GM12873 (cell line): ENCODE data around the gene HSPA12A.

Source experiments
- CTCF ChIP-seq: IDR thresholded peaks from 2 replicates; pipeline ENCODE4 v1.5.1; 2012; ENCODE audit warnings: low read depth, mild to moderate bottlenecking, moderate library complexity, low read length, control low read depth; ENCODE audit not compliant: insufficient read depth; ENCODE audit errors: missing control alignments

The HSPA12A gene

GRCh38 chr10:116676633-116677032 is 65.7 kb downstream of the HSPA12A start:
- TF ChIP-seq CTCF: no peak

GRCh38 chr10:116676118-116676517 is 66.2 kb downstream of the HSPA12A start:
- no peak for TF ChIP-seq CTCF

- TF ChIP-seq CTCF: no peak
Measured at GRCh38 chr10:116674901-116675423, 67.4 kb downstream of the HSPA12A start.

- TF ChIP-seq CTCF: no peak
Measured at GRCh38 chr10:116673866-116674265, 68.5 kb downstream of the HSPA12A start.

GRCh38 chr10:116672891-116673290 is 69.5 kb downstream of the HSPA12A start:
- TF ChIP-seq CTCF: no peak

- no peak for TF ChIP-seq CTCF
Measured at GRCh38 chr10:116671274-116671926, 71.0 kb downstream of the HSPA12A start.

GRCh38 chr10:116670706-116671105 is 71.7 kb downstream of the HSPA12A start:
- no peak for TF ChIP-seq CTCF
